Epithelial cell of esophagus (primary cell): Measurements from ENCODE around the gene CCND1.

Experiments used
- DNase-seq: peaks from one replicate; pipeline ENCODE4 v3.0.0; 2010; ENCODE audit warnings: low read depth
- H3K4me3 ChIP-seq: 2 replicates; pipeline ENCODE4 v1.5.1; 2011; ENCODE audit warnings: mild to moderate bottlenecking, low read length, control low read depth
- TF ChIP-seq, protein P1 (sequence below): IDR thresholded peaks from 2 replicates; pipeline ENCODE4 v1.5.1; 2011; ENCODE audit warnings: low read depth, mild to moderate bottlenecking, low read length, control low read depth, inconsistent platforms; ENCODE audit not compliant: insufficient read depth; ENCODE audit errors: missing control alignments

CCND1 gene

DNA sequence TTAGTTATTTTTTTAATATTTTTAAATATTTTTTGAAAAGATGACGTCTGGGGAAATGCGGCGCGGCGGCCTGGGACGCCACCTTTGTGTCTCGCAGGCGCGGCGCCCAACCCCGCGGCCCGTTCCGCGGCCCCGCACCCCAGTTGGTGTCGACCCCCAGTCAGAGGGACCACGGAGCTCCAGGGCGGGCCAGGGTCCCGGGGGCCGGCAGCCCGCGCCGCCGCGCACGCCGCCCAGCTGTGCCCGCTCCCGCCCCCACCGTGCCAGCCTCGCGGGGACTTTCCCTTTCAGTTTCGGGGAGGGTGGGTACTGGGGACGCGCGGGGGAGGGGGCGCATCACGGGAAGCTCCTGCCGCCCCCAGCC lies 1.6 kb downstream of the CCND1 start:
- TF ChIP-seq, protein P1, sequence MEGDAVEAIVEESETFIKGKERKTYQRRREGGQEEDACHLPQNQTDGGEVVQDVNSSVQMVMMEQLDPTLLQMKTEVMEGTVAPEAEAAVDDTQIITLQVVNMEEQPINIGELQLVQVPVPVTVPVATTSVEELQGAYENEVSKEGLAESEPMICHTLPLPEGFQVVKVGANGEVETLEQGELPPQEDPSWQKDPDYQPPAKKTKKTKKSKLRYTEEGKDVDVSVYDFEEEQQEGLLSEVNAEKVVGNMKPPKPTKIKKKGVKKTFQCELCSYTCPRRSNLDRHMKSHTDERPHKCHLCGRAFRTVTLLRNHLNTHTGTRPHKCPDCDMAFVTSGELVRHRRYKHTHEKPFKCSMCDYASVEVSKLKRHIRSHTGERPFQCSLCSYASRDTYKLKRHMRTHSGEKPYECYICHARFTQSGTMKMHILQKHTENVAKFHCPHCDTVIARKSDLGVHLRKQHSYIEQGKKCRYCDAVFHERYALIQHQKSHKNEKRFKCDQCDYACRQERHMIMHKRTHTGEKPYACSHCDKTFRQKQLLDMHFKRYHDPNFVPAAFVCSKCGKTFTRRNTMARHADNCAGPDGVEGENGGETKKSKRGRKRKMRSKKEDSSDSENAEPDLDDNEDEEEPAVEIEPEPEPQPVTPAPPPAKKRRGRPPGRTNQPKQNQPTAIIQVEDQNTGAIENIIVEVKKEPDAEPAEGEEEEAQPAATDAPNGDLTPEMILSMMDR = no peak
- H3K4me3 ChIP-seq = peak overlapping the region; percentile 89
- no peak for DNase-seq

DNA sequence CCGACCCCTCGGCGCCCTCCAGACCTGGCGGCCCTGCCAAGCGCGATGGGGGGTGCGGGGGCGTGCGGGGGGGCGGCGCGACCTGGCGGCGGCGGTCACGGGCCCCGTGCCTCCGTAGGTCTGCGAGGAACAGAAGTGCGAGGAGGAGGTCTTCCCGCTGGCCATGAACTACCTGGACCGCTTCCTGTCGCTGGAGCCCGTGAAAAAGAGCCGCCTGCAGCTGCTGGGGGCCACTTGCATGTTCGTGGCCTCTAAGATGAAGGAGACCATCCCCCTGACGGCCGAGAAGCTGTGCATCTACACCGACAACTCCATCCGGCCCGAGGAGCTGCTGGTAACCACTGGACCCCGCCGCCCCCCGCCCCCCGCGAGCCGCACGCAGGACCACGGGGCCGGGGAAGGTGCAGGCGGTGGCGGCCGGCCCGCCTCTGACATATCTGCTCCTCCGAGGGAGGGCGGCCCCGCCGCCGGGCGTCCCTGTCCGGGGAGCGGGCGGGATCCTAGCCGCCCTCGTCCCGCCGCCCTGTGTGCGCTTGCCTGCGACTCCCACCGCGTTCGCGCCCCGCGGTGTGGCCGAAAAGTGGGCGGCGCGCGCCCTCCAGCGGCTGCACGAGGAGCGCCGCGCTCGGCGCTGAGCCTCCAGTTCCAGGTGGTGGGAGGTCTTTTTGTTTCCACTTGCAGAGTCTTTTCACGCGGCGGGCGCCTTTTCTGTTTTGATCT lies 2.1 kb downstream of the CCND1 start:
- TF ChIP-seq, protein P1 = peak; percentile 60
- DNase-seq = peak; percentile 75
- H3K4me3 ChIP-seq = peak overlapping the region; percentile 89

DNA sequence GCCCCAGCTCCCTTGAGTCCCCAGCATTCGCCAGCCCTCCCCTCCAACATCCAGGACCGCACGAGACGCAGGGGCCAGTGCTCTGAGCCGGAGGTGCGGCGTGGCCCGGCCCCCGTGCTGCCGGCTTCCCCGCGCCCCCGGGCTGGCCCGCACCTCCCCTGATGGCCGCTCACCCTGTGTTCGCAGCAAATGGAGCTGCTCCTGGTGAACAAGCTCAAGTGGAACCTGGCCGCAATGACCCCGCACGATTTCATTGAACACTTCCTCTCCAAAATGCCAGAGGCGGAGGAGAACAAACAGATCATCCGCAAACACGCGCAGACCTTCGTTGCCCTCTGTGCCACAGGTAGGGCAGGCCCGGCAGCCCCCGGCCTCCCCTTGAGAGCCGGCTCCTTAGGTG lies 2.7 kb downstream of the CCND1 start:
- no peak for DNase-seq
- H3K4me3 ChIP-seq = peak overlapping the region; percentile 1
- TF ChIP-seq, protein P1 = no peak

DNA sequence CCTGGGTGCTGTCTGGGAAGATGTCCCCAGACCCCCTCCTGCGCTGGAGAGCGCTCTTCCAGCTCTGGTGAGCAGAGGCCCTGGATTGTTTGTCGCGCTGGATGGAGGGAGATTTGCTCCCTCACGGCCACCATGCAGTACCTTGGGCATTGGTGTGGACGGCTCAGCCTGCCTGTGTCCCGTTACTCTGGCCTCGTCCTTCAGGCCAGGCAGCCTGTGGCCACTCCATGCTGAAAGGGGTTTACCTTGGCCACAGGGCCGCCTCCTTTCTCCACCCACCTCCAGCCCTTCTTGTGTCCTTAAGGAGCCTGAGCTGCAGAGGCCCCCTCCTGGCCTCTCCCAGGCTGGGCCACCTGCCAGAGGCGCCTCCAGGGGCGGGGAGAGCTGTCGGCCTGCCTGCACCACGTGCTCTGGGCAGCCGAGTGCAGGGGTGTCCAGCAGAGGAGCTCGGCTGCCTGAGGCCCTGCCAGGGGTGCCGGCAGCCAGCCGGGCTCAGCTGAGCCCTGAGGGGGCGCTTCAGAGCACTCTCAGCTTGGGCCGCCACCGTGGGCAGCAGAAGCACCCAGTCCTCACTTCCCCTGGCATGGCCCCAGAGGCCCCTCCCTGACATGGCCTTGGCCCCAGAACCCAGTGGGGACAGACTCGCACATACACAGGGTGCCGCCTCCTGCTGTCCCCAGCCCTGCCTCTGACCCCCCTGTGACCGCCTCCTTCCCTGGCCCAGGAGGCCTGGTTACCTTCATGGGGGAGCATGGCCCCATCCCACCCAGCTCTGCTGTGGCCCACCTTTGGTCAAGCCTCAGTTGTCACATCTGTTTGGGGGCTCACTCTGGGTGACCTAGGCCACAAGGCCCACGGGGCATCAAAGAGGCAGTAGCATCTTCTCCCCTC lies 3.4 kb downstream of the CCND1 start:
- H3K4me3 ChIP-seq = peak overlapping the region; percentile 1
- peak; percentile 30 for DNase-seq

DNA sequence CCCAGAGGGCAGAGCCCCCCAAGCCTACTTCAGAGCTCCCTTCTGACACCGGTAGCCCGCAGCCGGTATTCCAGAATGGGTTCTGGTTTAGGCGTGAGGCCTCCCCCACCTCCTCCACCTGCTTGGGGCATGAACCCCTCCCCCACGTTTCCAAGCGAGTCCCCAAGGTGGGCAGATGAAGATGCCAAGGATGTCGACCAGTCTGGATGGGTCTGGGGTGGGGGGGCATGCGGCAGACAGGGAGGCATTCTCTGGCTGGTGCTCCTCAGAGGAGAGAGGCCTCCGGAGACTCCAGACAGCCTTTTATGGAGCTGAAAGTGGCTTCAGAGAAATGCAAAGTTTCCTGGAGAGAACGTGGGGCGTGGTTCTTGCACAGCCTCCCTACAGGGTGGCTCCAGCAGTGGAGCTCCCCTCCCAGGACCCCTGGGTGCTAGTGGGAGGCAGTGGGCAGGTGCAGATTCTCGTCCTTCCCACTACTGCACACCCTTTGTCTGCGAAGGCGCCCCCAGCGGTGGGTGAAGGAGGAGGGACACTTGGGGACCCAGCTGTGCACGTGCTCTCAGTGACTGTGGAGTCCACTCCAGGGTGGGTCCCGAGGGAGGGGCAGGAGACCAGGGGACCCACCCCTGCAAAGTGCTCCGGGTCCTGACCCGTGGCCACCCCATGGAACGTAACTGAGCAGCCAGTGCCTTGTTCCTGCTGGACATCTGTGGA lies 4.2 kb downstream of the CCND1 start:
- no peak for DNase-seq
- H3K4me3 ChIP-seq = no peak overlapping the region
- TF ChIP-seq, protein P1 = no peak

More for the DNA sequence above, 3.4 kb downstream of the CCND1 start:
- TF ChIP-seq, protein P1 = no peak

DNA sequence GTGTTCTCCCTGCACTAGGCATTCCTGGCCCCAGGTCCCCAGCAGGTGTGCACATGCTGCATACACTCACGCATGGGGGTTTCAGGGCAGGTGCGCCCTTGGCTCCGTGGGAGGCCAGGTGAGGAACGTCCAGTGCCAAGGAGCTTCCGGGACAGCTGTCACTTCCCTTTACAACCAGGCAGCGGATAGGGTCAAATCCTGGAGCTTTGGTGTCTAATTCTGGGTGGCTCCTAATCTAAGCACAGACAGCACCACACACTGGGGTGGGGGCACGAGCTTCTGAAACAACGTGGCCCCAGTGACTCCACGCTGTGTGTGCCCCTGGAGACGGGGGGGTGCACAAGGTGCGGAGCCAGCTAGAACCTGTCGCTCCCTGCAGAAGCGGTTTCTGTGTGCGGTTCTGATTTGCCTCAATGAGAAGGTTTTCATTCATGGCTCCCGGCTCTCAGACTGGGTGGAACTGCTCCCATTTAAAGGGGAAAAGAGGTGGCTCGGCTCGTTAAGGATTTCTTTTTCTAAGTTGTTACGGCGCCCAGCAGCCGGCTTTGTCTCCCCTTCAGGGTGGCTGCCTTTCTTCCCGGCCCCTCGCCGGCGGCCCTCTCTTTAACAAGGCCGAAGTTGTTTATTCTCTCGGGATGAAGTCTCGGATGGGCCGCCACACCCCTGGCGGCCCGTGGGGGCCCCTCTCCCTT lies 5.0 kb downstream of the CCND1 start:
- TF ChIP-seq, protein P1 = no peak
- H3K4me3 ChIP-seq = no peak overlapping the region
- DNase-seq = no peak
